ENCODE measurements around the gene PTGR2.
"Not testable (repeated sequence)": the region's sequence is repeated elsewhere in the genome, so short reads cannot be mapped to it uniquely, and the experiment has no call there.

Gene PTGR2

GRCh38 chr14:73851567-73852382 is at the start of gene PTGR2:
Gene PTGR2 (plus strand): TSS chr14:73851831. CDS start chr14:73858863, 7,032 bp downstream.
- DNase-seq, result peak; percentile 93

- DNase-seq, result no peak
Measured at GRCh38 chr14:73802431-73803188, 49.0 kb upstream of the PTGR2 start.

- DNase-seq, result no peak
Measured at GRCh38 chr14:73804636-73805035, 47.0 kb upstream of the PTGR2 start.

- no peak for DNase-seq
Measured at GRCh38 chr14:73807457-73807856, 44.2 kb upstream of the PTGR2 start.

GRCh38 chr14:73809391-73809790 is 42.2 kb upstream of the PTGR2 start:
- no peak for DNase-seq

- no peak for DNase-seq
Measured at GRCh38 chr14:73810478-73811163, 41.0 kb upstream of the PTGR2 start.

GRCh38 chr14:73811164-73811503 is 40.5 kb upstream of the PTGR2 start:
- no peak for DNase-seq

GRCh38 chr14:73814153-73814552 is 37.5 kb upstream of the PTGR2 start:
- DNase-seq, result peak; percentile 56

- no peak for DNase-seq
Measured at GRCh38 chr14:73815849-73816248, 35.8 kb upstream of the PTGR2 start.

- no peak for DNase-seq
Measured at GRCh38 chr14:73816393-73816816, 35.2 kb upstream of the PTGR2 start.

GRCh38 chr14:73817020-73817655 is 34.5 kb upstream of the PTGR2 start:
- no peak for DNase-seq

- DNase-seq, result no peak
Measured at GRCh38 chr14:73818821-73819220, 32.8 kb upstream of the PTGR2 start.

GRCh38 chr14:73820631-73821030 is 31.0 kb upstream of the PTGR2 start:
- DNase-seq, result no peak

GRCh38 chr14:73823339-73823885 is 28.2 kb upstream of the PTGR2 start:
- DNase-seq, result no peak

- no peak for DNase-seq
Measured at GRCh38 chr14:73824127-73824526, 27.5 kb upstream of the PTGR2 start.

GRCh38 chr14:73824536-73824935 is 27.1 kb upstream of the PTGR2 start:
- no peak for DNase-seq

- DNase-seq, result peak; percentile 83
Measured at GRCh38 chr14:73825551-73826188, 26.0 kb upstream of the PTGR2 start.

GRCh38 chr14:73827190-73827589 is 24.4 kb upstream of the PTGR2 start:
- not testable (repeated sequence) for DNase-seq

- no peak for DNase-seq
Measured at GRCh38 chr14:73829071-73829470, 22.6 kb upstream of the PTGR2 start.

GRCh38 chr14:73829526-73830431 is 21.9 kb upstream of the PTGR2 start:
- DNase-seq, result peak; percentile 87

GRCh38 chr14:73833034-73833433 is 18.6 kb upstream of the PTGR2 start:
- DNase-seq, result no peak

All from activated CD4-positive, alpha-beta T cell treated with anti-CD3 and anti-CD28 coated beads, Interleukin-2, Interleukin-6, amounts not matched to agents 100 ng/mL and 50 ng/mL, durations not matched to agents 16 hours and 8 hours (primary cell).